Activated CD4-positive, alpha-beta T cell treated with anti-CD3 and anti-CD28 coated beads for 24 hours (primary cell): ENCODE results near the gene ASAP2.
"Not testable (repeated sequence)": the region's sequence is repeated elsewhere in the genome, so short reads cannot be mapped to it uniquely, and the experiment has no call there.

Experiments used
- DNase-seq, 2 donors: peaks; one replicate each; pipeline ENCODE4 v3.0.0-alpha.2; 2020; ENCODE audit warnings: low read depth in 2 of 2

The ASAP2 gene

GRCh38 chr2:9380702-9381628, 174.4 kb downstream of the ASAP2 start:
- no peak for DNase-seq

GRCh38 chr2:9382604-9383235, 176.1 kb downstream of the ASAP2 start:
- DNase-seq: no peak

GRCh38 chr2:9384521-9384920, 177.9 kb downstream of the ASAP2 start:
- no peak for DNase-seq

- no peak for DNase-seq
These were observed 179.2 kb downstream of the ASAP2 start for GRCh38 chr2:9385841-9386240.

GRCh38 chr2:9388199-9388681, 181.6 kb downstream of the ASAP2 start:
- DNase-seq: no peak

GRCh38 chr2:9388950-9389911, 182.6 kb downstream of the ASAP2 start:
- no peak for DNase-seq

- no peak for DNase-seq
These were observed 183.7 kb downstream of the ASAP2 start for GRCh38 chr2:9390151-9390850.

- no peak for DNase-seq
These were observed 184.4 kb downstream of the ASAP2 start for GRCh38 chr2:9390991-9391390.

GRCh38 chr2:9391961-9392720, 185.5 kb downstream of the ASAP2 start:
- no peak for DNase-seq

GRCh38 chr2:9392898-9393765, 186.5 kb downstream of the ASAP2 start:
- no peak for DNase-seq

- no peak for DNase-seq
These were observed 188.2 kb downstream of the ASAP2 start for GRCh38 chr2:9394816-9395215.

GRCh38 chr2:9397201-9397600, 190.6 kb downstream of the ASAP2 start:
- no peak for DNase-seq

- not testable (repeated sequence) for DNase-seq
These were observed 191.6 kb downstream of the ASAP2 start for GRCh38 chr2:9398251-9398650.

GRCh38 chr2:9398881-9399780, 192.5 kb downstream of the ASAP2 start:
- no peak for DNase-seq

- no peak for DNase-seq
These were observed 193.9 kb downstream of the ASAP2 start for GRCh38 chr2:9400268-9401058.

GRCh38 chr2:9401059-9401547, 194.5 kb downstream of the ASAP2 start:
- DNase-seq: no peak

- DNase-seq: no peak
These were observed 195.2 kb downstream of the ASAP2 start for GRCh38 chr2:9401646-9402371.
